ENCODE data around the gene THSD7A.

The THSD7A gene

GRCh38 chr7:11541330-11541729 is 290.7 kb downstream of the THSD7A start:
- TF ChIP-seq REST (IDR thresholded peaks at IDR 0.05; ENCODE audit: insufficient read depth in 1 of 2, low read depth in 2 of 2, low read length in 2 of 2) (no peak), POLR2AphosphoS5 (IDR thresholded peaks at IDR 0.05; ENCODE audit: low read depth, low read length) (no peak), SIN3A (IDR thresholded peaks at IDR 0.05; ENCODE audit: borderline replicate concordance, insufficient read depth, low read length) (no peak), TAF1 (IDR thresholded peaks at IDR 0.05; ENCODE audit: borderline replicate concordance, insufficient read depth, low read length) (no peak), FOXP2 (optimal IDR thresholded peaks at IDR 0.05; ENCODE audit: borderline replicate concordance, extremely low read depth, extremely low read length, insufficient read depth) (no peak)

- TF ChIP-seq FOXP2 (optimal IDR thresholded peaks at IDR 0.05; ENCODE audit: borderline replicate concordance, extremely low read depth, extremely low read length, insufficient read depth) (peak; percentile 99), POLR2AphosphoS5 (IDR thresholded peaks at IDR 0.05; ENCODE audit: low read depth, low read length) (no peak), TAF1 (IDR thresholded peaks at IDR 0.05; ENCODE audit: borderline replicate concordance, insufficient read depth, low read length) (no peak), SIN3A (IDR thresholded peaks at IDR 0.05; ENCODE audit: borderline replicate concordance, insufficient read depth, low read length) (peak; percentile 66; the same call in 1 of the 2 replicates), REST (IDR thresholded peaks at IDR 0.05; ENCODE audit: insufficient read depth in 1 of 2, low read depth in 2 of 2, low read length in 2 of 2) (no peak)
Observed at GRCh38 chr7:11540271-11540761, 291.7 kb downstream of the THSD7A start.

- TF ChIP-seq REST (IDR thresholded peaks at IDR 0.05; ENCODE audit: insufficient read depth in 1 of 2, low read depth in 2 of 2, low read length in 2 of 2) (no peak), TAF1 (IDR thresholded peaks at IDR 0.05; ENCODE audit: borderline replicate concordance, insufficient read depth, low read length) (no peak), POLR2AphosphoS5 (IDR thresholded peaks at IDR 0.05; ENCODE audit: low read depth, low read length) (no peak), FOXP2 (optimal IDR thresholded peaks at IDR 0.05; ENCODE audit: borderline replicate concordance, extremely low read depth, extremely low read length, insufficient read depth) (no peak), SIN3A (IDR thresholded peaks at IDR 0.05; ENCODE audit: borderline replicate concordance, insufficient read depth, low read length) (no peak)
Observed at GRCh38 chr7:11539853-11540252, 292.1 kb downstream of the THSD7A start.

GRCh38 chr7:11538751-11539299 is 293.2 kb downstream of the THSD7A start:
- no peak for TF ChIP-seq SIN3A (IDR thresholded peaks at IDR 0.05; ENCODE audit: borderline replicate concordance, insufficient read depth, low read length)
- TF ChIP-seq TAF1 (IDR thresholded peaks at IDR 0.05; ENCODE audit: borderline replicate concordance, insufficient read depth, low read length) = no peak
- no peak for TF ChIP-seq REST (IDR thresholded peaks at IDR 0.05; ENCODE audit: insufficient read depth in 1 of 2, low read depth in 2 of 2, low read length in 2 of 2)
- no peak for TF ChIP-seq POLR2AphosphoS5 (IDR thresholded peaks at IDR 0.05; ENCODE audit: low read depth, low read length)
- no peak for TF ChIP-seq FOXP2 (optimal IDR thresholded peaks at IDR 0.05; ENCODE audit: borderline replicate concordance, extremely low read depth, extremely low read length, insufficient read depth)
